H1 (cell line): ENCODE measurements around the gene P3R3URF. TPM values are rescaled to one million over a fixed set of nuclear protein-coding genes. Genes with fewer than 3 reads are reported as not detected.

ENCODE experiments used
- CTCF ChIA-PET: fragments of 300-600 bp; sonication (Branson Sonifier 250); formaldehyde crosslinking; loops from one replicate; lab custom pipeline; 2021; ENCODE audit not compliant: partially characterized antibody; lab: Charles Lee
- POLR2A ChIA-PET: fragments of 300-600 bp; sonication (Branson Sonifier 250); formaldehyde crosslinking; loops from one replicate; lab custom pipeline; 2021; ENCODE audit warnings: inconsistent platforms; ENCODE audit not compliant: partially characterized antibody; lab: Charles Lee
- DNase-seq, 2 experiments: peaks; one replicate each; pipeline versions ENCODE4 v3.0.0 to v3.0.0-alpha.2; 2010 to 2022; ENCODE audit warnings: low spot score in 2 of 2, low read depth in 1 of 2, mixed read lengths in 1 of 2
- FAIRE-seq: peaks from 2 replicates; lab custom pipeline; 2011; peaks lifted over from hg19 to GRCh38; lab: Jason Lieb, UNC
- H2AFZ ChIP-seq: 2 replicates; pipeline ENCODE4 v1.8.1; 2012; ENCODE audit warnings: low read length, inconsistent platforms
- H2AK5ac ChIP-seq: 2 replicates; pipeline ENCODE4 v1.6.1; 2013; ENCODE audit warnings: low read depth, low read length
- H2BK120ac ChIP-seq: replicated peaks from 2 replicates; pipeline ENCODE3; 2013; ENCODE audit warnings: low read depth, low read length, inconsistent platforms
- H2BK12ac ChIP-seq: 2 replicates; pipeline ENCODE4 v1.6.1; 2013; ENCODE audit warnings: low read depth, low read length
- H2BK15ac ChIP-seq: 2 replicates; pipeline ENCODE4 v1.6.1; 2013; ENCODE audit warnings: low read length
- H2BK20ac ChIP-seq: 2 replicates; pipeline ENCODE4 v1.6.1; 2013; ENCODE audit warnings: low read length
- H2BK5ac ChIP-seq: 2 replicates; pipeline ENCODE4 v1.6.1; 2013; ENCODE audit warnings: low read depth, low read length
- H3K14ac ChIP-seq: 2 replicates; pipeline ENCODE4 v1.6.1; 2013; ENCODE audit warnings: inconsistent platforms; ENCODE audit not compliant: insufficient read length
- H3K18ac ChIP-seq: 2 replicates; pipeline ENCODE4 v1.6.1; 2013; ENCODE audit warnings: low read length; ENCODE audit errors: extremely low read depth
- H3K23ac ChIP-seq: 2 replicates; pipeline ENCODE4 v1.6.1; 2013; ENCODE audit warnings: inconsistent platforms; ENCODE audit not compliant: insufficient read length
- H3K23me2 ChIP-seq: 2 replicates; pipeline ENCODE4 v1.6.1; 2013; ENCODE audit warnings: low read depth, low read length
- H3K27ac ChIP-seq: 2 replicates; pipeline ENCODE4 v1.6.1; 2011; ENCODE audit warnings: low read depth, low read length, inconsistent platforms
- H3K27me3 ChIP-seq, 4 experiments: replicated peaks in 1 of 4; 1 replicate in 1 of 4; 2 replicates in 3 of 4; pipeline versions ENCODE4 v1.6.1 to v1.8.1; 2011 to 2013; ENCODE audit warnings: low read length in 3 of 4, mild to moderate bottlenecking in 3 of 4, inconsistent platforms in 2 of 4, mixed read lengths in 2 of 4, moderate library complexity in 1 of 4; ENCODE audit not compliant: control insufficient read depth in 3 of 4, insufficient read depth in 3 of 4; ENCODE audit errors: extremely low read depth in 1 of 4
- H3K36me3 ChIP-seq, 4 experiments: 2 replicates each; pipeline versions ENCODE4 v1.6.1 to v1.8.1; 2011 to 2013; ENCODE audit warnings: mild to moderate bottlenecking in 4 of 4, low read length in 3 of 4, moderate library complexity in 2 of 4, control low read depth in 1 of 4, inconsistent platforms in 1 of 4; ENCODE audit not compliant: insufficient read depth in 4 of 4, control insufficient read depth in 2 of 4
- H3K4ac ChIP-seq: replicated peaks from 2 replicates; pipeline ENCODE3; 2013; ENCODE audit warnings: low read length, low read depth, mixed read lengths, inconsistent platforms; ENCODE audit not compliant: insufficient read length
- H3K4me1 ChIP-seq, 4 experiments: replicated peaks in 1 of 4; 1 replicate in 1 of 4; 2 replicates in 3 of 4; pipeline versions ENCODE4 v1.6.1 to v1.8.1; 2011 to 2013; ENCODE audit warnings: low read length in 3 of 4, inconsistent platforms in 2 of 4, mixed read lengths in 1 of 4; ENCODE audit not compliant: insufficient read depth in 4 of 4, control insufficient read depth in 3 of 4
- H3K4me2 ChIP-seq, 2 experiments: 2 replicates each; pipeline versions ENCODE4 v1.6.1 to v1.8.1; 2011 to 2013; ENCODE audit warnings: low read depth in 2 of 2, low read length in 2 of 2, control low read depth in 1 of 2, inconsistent platforms in 1 of 2, mild to moderate bottlenecking in 1 of 2; ENCODE audit not compliant: insufficient read depth in 1 of 2
- H3K4me3 ChIP-seq, 4 experiments: fragments of 200-600, 300-600 bp in 1 of 4; sonication (generic), shearing (Covaris generic), sonication (Bioruptor Twin) in 1 of 4; 2 replicates each; pipeline versions ENCODE4 v1.5.1 to v1.8.1; 2011 to 2016; ENCODE audit warnings: low read length in 4 of 4, low read depth in 3 of 4, control low read depth in 2 of 4, inconsistent platforms in 2 of 4, mild to moderate bottlenecking in 2 of 4, mixed read lengths in 1 of 4, moderate library complexity in 1 of 4; ENCODE audit not compliant: insufficient read depth in 2 of 4; ENCODE audit errors: extremely low read depth in 1 of 4
- H3K56ac ChIP-seq: replicated peaks from 2 replicates; pipeline ENCODE3; 2013; ENCODE audit warnings: low read depth, mild to moderate bottlenecking, mixed read lengths, low read length, inconsistent platforms; ENCODE audit not compliant: insufficient read length
- H3K79me1 ChIP-seq: 2 replicates; pipeline ENCODE4 v1.6.1; 2013; ENCODE audit warnings: low read depth, low read length, control low read depth
- H3K79me2 ChIP-seq, 2 experiments: 2 replicates each; pipeline versions ENCODE4 v1.6.1 to v1.8.1; 2012 to 2013; ENCODE audit warnings: low read length in 2 of 2, mild to moderate bottlenecking in 2 of 2, inconsistent platforms in 1 of 2; ENCODE audit not compliant: insufficient read depth in 2 of 2, control insufficient read depth in 1 of 2
- H3K9ac ChIP-seq, 4 experiments: replicated peaks in 1 of 4; 1 replicate in 1 of 4; 2 replicates in 3 of 4; pipeline versions ENCODE4 v1.6.1 to v1.8.1; 2011 to 2013; ENCODE audit warnings: low read depth in 3 of 4, low read length in 3 of 4, control low read depth in 2 of 4, mild to moderate bottlenecking in 2 of 4, moderate library complexity in 2 of 4, inconsistent platforms in 1 of 4; ENCODE audit errors: extremely low read depth in 1 of 4
- H3K9me3 ChIP-seq, 2 experiments: 2 replicates each; pipeline versions ENCODE4 v1.6.1 to v1.8.1; 2012 to 2013; ENCODE audit warnings: mild to moderate bottlenecking in 2 of 2, moderate library complexity in 2 of 2, control low read depth in 1 of 2, inconsistent platforms in 1 of 2, low read depth in 1 of 2, low read length in 1 of 2, mixed read lengths in 1 of 2; ENCODE audit not compliant: insufficient read depth in 2 of 2
- H4K20me1 ChIP-seq, 2 experiments: replicated peaks in 1 of 2; 2 replicates each; pipeline versions ENCODE3 to v1.8.1; 2011 to 2013; ENCODE audit warnings: inconsistent platforms in 2 of 2, low read length in 2 of 2, mild to moderate bottlenecking in 1 of 2; ENCODE audit not compliant: insufficient read depth in 2 of 2, control insufficient read depth in 1 of 2
- H4K5ac ChIP-seq: 2 replicates; pipeline ENCODE4 v1.6.1; 2013; ENCODE audit warnings: low read length, low read depth, mixed read lengths, inconsistent platforms; ENCODE audit not compliant: insufficient read length
- H4K8ac ChIP-seq: 2 replicates; pipeline ENCODE4 v1.8.0; 2013; ENCODE audit warnings: mild to moderate bottlenecking, moderate library complexity, low read length, inconsistent platforms; ENCODE audit not compliant: insufficient read depth; ENCODE audit errors: extremely low read depth
- H4K91ac ChIP-seq: replicated peaks from 2 replicates; pipeline ENCODE3; 2013; ENCODE audit warnings: low read length, mixed read lengths, inconsistent platforms; ENCODE audit not compliant: insufficient read length
- HDAC6 ChIP-seq: IDR thresholded peaks from one replicate; pipeline ENCODE4 v1.7.1; 2012; ENCODE audit warnings: low read depth, mild to moderate bottlenecking, inconsistent platforms, low read length, moderate library complexity
- WGBS, 2 experiments: shearing (Covaris generic) in 1 of 2; methylation state at CpG; one replicate each; pipeline versions ENCODE4 v1.1.6 to v1.1.7; 2013 to 2015; ENCODE audit warnings: low lambda C conversion rate in 2 of 2, mixed read lengths in 2 of 2, inconsistent platforms in 1 of 2, low coverage in 1 of 2, missing lambda C conversion rate in 1 of 2; ENCODE audit not compliant: insufficient replicate concordance in 2 of 2, insufficient coverage in 1 of 2, insufficient read length in 1 of 2; ENCODE audit errors: extremely low coverage in 1 of 2, missing lambda C conversion rate in 1 of 2; 5-methylcytosine and 5-hydroxymethylcytosine counted together
- polyA plus RNA-seq, 7 experiments: library from polyadenylated mRNA; depleted of rRNA in 3 of 7; stranded (reverse) in 5 of 7; unstranded in 2 of 7; fragments of >200 nt in 5 of 7; fragments of 200-250 nt in 2 of 7; gene quantifications; 1 replicate in 5 of 7; 2 replicates in 1 of 7; 4 replicates in 1 of 7; pipeline versions ENCODE4 v1.2.1 to v1.2.3, GENCODE V29; 2011 to 2013; ENCODE audit warnings: missing spikeins in 2 of 7, mixed read lengths in 2 of 7
- total RNA-seq: library from RNA; stranded (reverse); fragmentation: NEBNext Ultra II Directional; extraction: Animal tissue kit (Norgen Biotek cat#: 25700); gene quantifications from 2 replicates; pipeline ENCODE4 v1.2.1, GENCODE V29; 2021

The P3R3URF gene
- total and polyA plus RNA-seq, 2 of the 8 experiments (the other 6 are each of a cell fraction or from before 2014, with no cell fraction given) = not detected

DNA sequence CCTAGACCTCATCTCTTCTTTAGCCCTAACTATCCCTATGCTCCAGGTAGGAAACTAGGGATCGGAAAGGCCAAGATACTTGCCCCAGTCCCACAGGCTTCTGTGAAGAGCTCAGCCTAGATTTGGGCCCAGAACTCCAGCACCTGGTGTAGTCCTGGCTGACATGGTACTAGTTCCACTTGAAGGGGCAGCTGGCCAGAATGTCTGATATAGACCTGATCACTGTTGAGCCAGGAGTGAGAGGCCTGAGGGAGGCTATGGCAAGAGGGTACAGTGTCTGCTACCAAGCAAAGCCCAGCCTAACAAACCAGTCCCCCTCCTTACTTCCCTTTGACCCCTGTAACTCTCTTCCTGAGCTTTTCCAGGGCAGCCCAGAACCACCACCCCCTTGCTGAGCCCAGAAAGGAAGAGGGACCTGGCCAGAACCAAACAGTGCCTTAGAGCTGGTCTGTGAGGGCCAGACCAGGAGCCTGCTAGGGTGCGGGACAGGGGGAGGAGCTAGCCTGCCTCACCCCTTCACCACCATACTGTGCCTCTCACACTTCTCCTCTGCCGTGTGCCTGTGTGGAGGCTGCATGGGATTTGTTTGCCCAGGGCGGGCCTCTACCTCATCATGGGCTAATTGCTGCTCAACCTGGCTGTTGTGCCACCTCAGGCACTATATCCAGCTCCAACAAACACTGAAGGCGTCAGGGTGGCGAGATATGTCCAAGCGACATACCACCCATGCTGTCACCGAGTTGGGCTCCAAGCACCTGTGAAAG is 11.0 kb upstream of the P3R3URF start:
- ChIA-PET POLR2A (interaction anchor here (1.1 to 1.9 kb wide), 3 partner anchors 9 to 34 kb away, joined by 3 to 4 read pairs (median 3); no protein-coding TSS in a partner anchor), CTCF (interaction anchor here (0.6 to 2.5 kb wide), 4 partner anchors 12 to 143 kb away, joined by 3 to 11 read pairs (median 3); partner anchors contain the start of gene TSPAN1)
- Histone ChIP-seq H3K14ac (no peak overlapping the region), H3K9ac (no peak overlapping the region), H3K18ac (no peak overlapping the region), H2AFZ (no peak overlapping the region), H2BK12ac (no peak overlapping the region), H2BK15ac (no peak overlapping the region), H4K91ac (no peak overlapping the region), H3K79me1 (no peaks in the 10 kb centered on the region), H2AK5ac (no peak overlapping the region), H3K79me2 (no peaks in the 10 kb centered on the region), H4K5ac (no peak overlapping the region), H4K8ac (no peak overlapping the region), H3K36me3 (peaks cover 0 to 6% (median 3%) of the 10 kb centered on the region in 4 experiments; a peak in 5 of 8 replicates), H3K27ac (no peak overlapping the region), H2BK120ac (no peak overlapping the region), H3K56ac (no peak overlapping the region), H3K23me2 (no peaks in the 10 kb centered on the region), H3K4me2 (no peak overlapping the region), H4K20me1 (peaks cover 0 to 3% of the 10 kb centered on the region in 2 experiments), H2BK5ac (no peak overlapping the region), H3K4me1 (no peaks in the 10 kb centered on the region), H3K23ac (no peak overlapping the region), H3K27me3 (no peaks in the 10 kb centered on the region), H3K4me3 (no peak overlapping the region), H3K9me3 (no peaks in the 10 kb centered on the region), H2BK20ac (no peak overlapping the region), H3K4ac (no peak overlapping the region)
- 94% methylated on average over 8 of the region's 8 CpGs; no CpG with 5 or more reads in 1 of the 2 experiments for WGBS, 2 experiments
- FAIRE-seq (no peak), DNase-seq (no peak)
- no peak for TF ChIP-seq HDAC6
